Kidney epithelial cell (primary cell): ENCODE data around the gene LTBP2. TPM values are rescaled to one million over a fixed set of nuclear protein-coding genes. Genes with fewer than 3 reads are reported as not detected.

ENCODE experiments used
- DNase-seq: peaks from one replicate; pipeline ENCODE4 v3.0.0-alpha.2; 2010; ENCODE audit warnings: low read depth
- H3K27me3 ChIP-seq: 2 replicates; pipeline ENCODE4 v1.6.0; 2011; ENCODE audit warnings: low read length; ENCODE audit not compliant: control insufficient read depth, insufficient read depth
- H3K36me3 ChIP-seq: 2 replicates; pipeline ENCODE4 v1.5.1; 2011; ENCODE audit warnings: low read length; ENCODE audit not compliant: control insufficient read depth, insufficient read depth
- H3K4me3 ChIP-seq: 2 replicates; pipeline ENCODE4 v1.5.1; 2011; ENCODE audit warnings: low read depth, mild to moderate bottlenecking, control low read depth, low read length
- CTCF ChIP-seq: IDR thresholded peaks from 2 replicates; pipeline ENCODE4 v1.5.1; 2011; ENCODE audit warnings: mild to moderate bottlenecking, moderate library complexity, low read length, control low read depth, inconsistent platforms; ENCODE audit not compliant: insufficient read depth, poor library complexity, severe bottlenecking
- total RNA-seq: library from RNA; depleted of rRNA; stranded (reverse); fragments of >200 nt; gene quantifications from 2 replicates; pipeline ENCODE4 v1.2.3, GENCODE V29; 2015

Gene LTBP2
- total RNA-seq, 1 donor from 2014 or later = 69.5 TPM

GRCh38 chr14:74507840-74508239 is 104.2 kb downstream of the LTBP2 start:
- no peaks in the 10 kb centered on the region for H3K36me3 ChIP-seq
- TF ChIP-seq CTCF = no peak

GRCh38 chr14:74507085-74507484 is 105.0 kb downstream of the LTBP2 start:
- H3K36me3 ChIP-seq = no peaks in the 10 kb centered on the region
- no peak for DNase-seq
- no peak for TF ChIP-seq CTCF
- H3K27me3 ChIP-seq = no peaks in the 10 kb centered on the region
- H3K4me3 ChIP-seq = no peak overlapping the region

More at GRCh38 chr14:74507840-74508239, 104.2 kb downstream of the LTBP2 start:
- DNase-seq = no peak
- H3K4me3 ChIP-seq = no peak overlapping the region
- H3K27me3 ChIP-seq = no peaks in the 10 kb centered on the region

- H3K4me3 ChIP-seq = no peak overlapping the region
- DNase-seq = no peak
- no peaks in the 10 kb centered on the region for H3K27me3 ChIP-seq
- no peak for TF ChIP-seq CTCF
- H3K36me3 ChIP-seq = no peaks in the 10 kb centered on the region
These were observed 105.6 kb downstream of the LTBP2 start for GRCh38 chr14:74506411-74506851.

GRCh38 chr14:74505831-74506230 is 106.2 kb downstream of the LTBP2 start:
- DNase-seq = no peak
- H3K27me3 ChIP-seq = no peaks in the 10 kb centered on the region
- no peak for TF ChIP-seq CTCF
- H3K4me3 ChIP-seq = no peak overlapping the region
- H3K36me3 ChIP-seq = no peaks in the 10 kb centered on the region

GRCh38 chr14:74504874-74505720 is 106.9 kb downstream of the LTBP2 start:
- DNase-seq = no peak
- no peak for TF ChIP-seq CTCF
- Histone ChIP-seq H3K4me3 (no peak overlapping the region), H3K27me3 (no peaks in the 10 kb centered on the region), H3K36me3 (no peaks in the 10 kb centered on the region)
